Medulla oblongata (tissue), 1 donor: ENCODE results near the gene OSCP1.
A peak's percentile ranks its signal among the peaks of the same experiment; 100 is the strongest.

Experiments used
- DNase-seq: peaks from one replicate; pipeline ENCODE4 v3.0.0-alpha.2; 2015; ENCODE audit errors: extremely low spot score

Gene OSCP1

GRCh38 chr1:36447450-36447849, 2.8 kb downstream of the OSCP1 start:
- DNase-seq, result no peak

- no peak for DNase-seq
Observed at GRCh38 chr1:36446746-36447145, 3.5 kb downstream of the OSCP1 start.

GRCh38 chr1:36446271-36446670, 4.0 kb downstream of the OSCP1 start:
- DNase-seq, result peak; percentile 41

- no peak for DNase-seq
Observed at GRCh38 chr1:36443297-36443696, 7.0 kb downstream of the OSCP1 start.

GRCh38 chr1:36442337-36442736, 7.9 kb downstream of the OSCP1 start:
- no peak for DNase-seq

- DNase-seq, result no peak
Observed at GRCh38 chr1:36440646-36441045, 9.6 kb downstream of the OSCP1 start.

- no peak for DNase-seq
Observed at GRCh38 chr1:36440044-36440443, 10.2 kb downstream of the OSCP1 start.

GRCh38 chr1:36438715-36439114, 11.5 kb downstream of the OSCP1 start:
- no peak for DNase-seq

- no peak for DNase-seq
Observed at GRCh38 chr1:36436821-36437220, 13.4 kb downstream of the OSCP1 start.

- no peak for DNase-seq
Observed at GRCh38 chr1:36433102-36433501, 17.1 kb downstream of the OSCP1 start.

- no peak for DNase-seq
Observed at GRCh38 chr1:36432616-36433015, 17.6 kb downstream of the OSCP1 start.

GRCh38 chr1:36425791-36426190, 24.5 kb downstream of the OSCP1 start:
- DNase-seq, result no peak

GRCh38 chr1:36421649-36422048, 28.6 kb downstream of the OSCP1 start:
- no peak for DNase-seq

GRCh38 chr1:36420836-36421317, 29.4 kb downstream of the OSCP1 start:
- peak; percentile 93 for DNase-seq

- DNase-seq, result no peak
Observed at GRCh38 chr1:36420409-36420808, 29.8 kb downstream of the OSCP1 start.

GRCh38 chr1:36419569-36419968, 30.7 kb downstream of the OSCP1 start:
- DNase-seq, result no peak

GRCh38 chr1:36419140-36419539, 31.1 kb downstream of the OSCP1 start:
- no peak for DNase-seq

- DNase-seq, result no peak
Observed at GRCh38 chr1:36417931-36418330, 32.3 kb downstream of the OSCP1 start.

GRCh38 chr1:36415661-36416326, 34.5 kb downstream of the OSCP1 start:
- DNase-seq, result no peak

GRCh38 chr1:36414384-36414783, 35.9 kb downstream of the OSCP1 start:
- no peak for DNase-seq

GRCh38 chr1:36411674-36412648, 38.3 kb downstream of the OSCP1 start:
- DNase-seq, result no peak

- DNase-seq, result no peak
Observed at GRCh38 chr1:36408479-36408878, 41.8 kb downstream of the OSCP1 start.

- no peak for DNase-seq
Observed at GRCh38 chr1:36406440-36406839, 43.8 kb downstream of the OSCP1 start.
